ENCODE results near the gene PIP4K2C.
"Not testable (repeated sequence)": the region's sequence is repeated elsewhere in the genome, so short reads cannot be mapped to it uniquely, and the experiment has no call there.

PIP4K2C gene

GRCh38 chr12:57585156-57585555, 5.8 kb upstream of the PIP4K2C start:
- Histone ChIP-seq H3K4me1 (ENCODE audit: insufficient read depth, low read length) (no peaks in the 10 kb centered on the region), H3K9ac (ENCODE audit: low read depth, low read length) (no peak overlapping the region), H3K9me3 (ENCODE audit: control insufficient read depth, insufficient read depth, low read length) (no peaks in the 10 kb centered on the region), H3K36me3 (ENCODE audit: insufficient read depth, low read length) (no peaks in the 10 kb centered on the region; the same call in 1 of the 2 replicates)

GRCh38 chr12:57586128-57586527, 4.9 kb upstream of the PIP4K2C start:
- no peaks in the 10 kb centered on the region; the same call in 1 of the 2 replicates for H3K36me3 ChIP-seq (ENCODE audit: insufficient read depth, low read length)
- no peaks in the 10 kb centered on the region for H3K4me1 ChIP-seq (ENCODE audit: insufficient read depth, low read length)
- H3K9ac ChIP-seq (ENCODE audit: low read depth, low read length) = no peak overlapping the region
- no peaks in the 10 kb centered on the region for H3K9me3 ChIP-seq (ENCODE audit: control insufficient read depth, insufficient read depth, low read length)

- Histone ChIP-seq H3K4me1 (ENCODE audit: insufficient read depth, low read length) (no peaks in the 10 kb centered on the region), H3K36me3 (ENCODE audit: insufficient read depth, low read length) (no peaks in the 10 kb centered on the region), H3K9me3 (ENCODE audit: control insufficient read depth, insufficient read depth, low read length) (no peaks in the 10 kb centered on the region), H3K9ac (ENCODE audit: low read depth, low read length) (no peak overlapping the region)
Observed at GRCh38 chr12:57586832-57587429, 4.1 kb upstream of the PIP4K2C start.

- H3K9ac ChIP-seq (ENCODE audit: low read depth, low read length); H3K9me3 ChIP-seq (ENCODE audit: control insufficient read depth, insufficient read depth, low read length); H3K4me1 ChIP-seq (ENCODE audit: insufficient read depth, low read length); H3K36me3 ChIP-seq (ENCODE audit: insufficient read depth, low read length): not testable (repeated sequence)
Observed at GRCh38 chr12:57588951-57589610, 1.9 kb upstream of the PIP4K2C start.

GRCh38 chr12:57590479-57590863, 521 bp upstream of the PIP4K2C start:
- no peaks in the 10 kb centered on the region for H3K9me3 ChIP-seq (ENCODE audit: control insufficient read depth, insufficient read depth, low read length)
- 0 out of 2 replicates have a peak, but pooled peaks cover 3% of the 10 kb centered on the region for H3K4me1 ChIP-seq (ENCODE audit: insufficient read depth, low read length)
- H3K36me3 ChIP-seq (ENCODE audit: insufficient read depth, low read length) = peaks cover 4% of the 10 kb centered on the region; the same call in 1 of the 2 replicates
- peak overlapping the region; percentile 71 for H3K9ac ChIP-seq (ENCODE audit: low read depth, low read length)

GRCh38 chr12:57591782-57592325, 862 bp downstream of the PIP4K2C start:
- 0 out of 2 replicates have a peak, but pooled peaks cover 3% of the 10 kb centered on the region for H3K4me1 ChIP-seq (ENCODE audit: insufficient read depth, low read length)
- peaks cover 4% of the 10 kb centered on the region; the same call in 1 of the 2 replicates for H3K36me3 ChIP-seq (ENCODE audit: insufficient read depth, low read length)
- peak overlapping the region; percentile 71 for H3K9ac ChIP-seq (ENCODE audit: low read depth, low read length)
- no peaks in the 10 kb centered on the region for H3K9me3 ChIP-seq (ENCODE audit: control insufficient read depth, insufficient read depth, low read length)

- no peak overlapping the region for H3K9ac ChIP-seq (ENCODE audit: low read depth, low read length)
- 0 out of 2 replicates have a peak, but pooled peaks cover 3% of the 10 kb centered on the region for H3K4me1 ChIP-seq (ENCODE audit: insufficient read depth, low read length)
- H3K36me3 ChIP-seq (ENCODE audit: insufficient read depth, low read length) = peaks cover 4% of the 10 kb centered on the region; the same call in 1 of the 2 replicates
- no peaks in the 10 kb centered on the region for H3K9me3 ChIP-seq (ENCODE audit: control insufficient read depth, insufficient read depth, low read length)
Observed at GRCh38 chr12:57592551-57593165, 1.7 kb downstream of the PIP4K2C start.

GRCh38 chr12:57593187-57593586, 2.2 kb downstream of the PIP4K2C start:
- Histone ChIP-seq H3K9me3 (ENCODE audit: control insufficient read depth, insufficient read depth, low read length) (no peaks in the 10 kb centered on the region), H3K9ac (ENCODE audit: low read depth, low read length) (no peak overlapping the region), H3K4me1 (ENCODE audit: insufficient read depth, low read length) (0 out of 2 replicates have a peak, but pooled peaks cover 3% of the 10 kb centered on the region), H3K36me3 (ENCODE audit: insufficient read depth, low read length) (peaks cover 4% of the 10 kb centered on the region; the same call in 1 of the 2 replicates)

- 0 out of 2 replicates have a peak, but pooled peaks cover 4% of the 10 kb centered on the region for H3K4me1 ChIP-seq (ENCODE audit: insufficient read depth, low read length)
- H3K36me3 ChIP-seq (ENCODE audit: insufficient read depth, low read length) = peaks cover 6% of the 10 kb centered on the region; the same call in 1 of the 2 replicates
- H3K9me3 ChIP-seq (ENCODE audit: control insufficient read depth, insufficient read depth, low read length) = no peaks in the 10 kb centered on the region
- H3K9ac ChIP-seq (ENCODE audit: low read depth, low read length) = no peak overlapping the region
Observed at GRCh38 chr12:57600395-57600794, 9.4 kb downstream of the PIP4K2C start.

- Histone ChIP-seq H3K9me3 (ENCODE audit: control insufficient read depth, insufficient read depth, low read length) (no peaks in the 10 kb centered on the region), H3K9ac (ENCODE audit: low read depth, low read length) (no peak overlapping the region), H3K4me1 (ENCODE audit: insufficient read depth, low read length) (0 out of 2 replicates have a peak, but pooled peaks cover 4% of the 10 kb centered on the region), H3K36me3 (ENCODE audit: insufficient read depth, low read length) (peaks cover 6% of the 10 kb centered on the region; the same call in 1 of the 2 replicates)
Observed at GRCh38 chr12:57602544-57602943, 11.6 kb downstream of the PIP4K2C start.

GRCh38 chr12:57603324-57603723, 12.3 kb downstream of the PIP4K2C start:
- Histone ChIP-seq H3K9ac (ENCODE audit: low read depth, low read length) (peak overlapping the region; percentile 76; the same call in 1 of the 2 replicates), H3K9me3 (ENCODE audit: control insufficient read depth, insufficient read depth, low read length) (no peaks in the 10 kb centered on the region), H3K4me1 (ENCODE audit: insufficient read depth, low read length) (0 out of 2 replicates have a peak, but pooled peaks cover 4% of the 10 kb centered on the region), H3K36me3 (ENCODE audit: insufficient read depth, low read length) (peaks cover 6% of the 10 kb centered on the region; the same call in 1 of the 2 replicates)

GRCh38 chr12:57603815-57604453, 12.9 kb downstream of the PIP4K2C start:
- peaks cover 6% of the 10 kb centered on the region; the same call in 1 of the 2 replicates for H3K36me3 ChIP-seq (ENCODE audit: insufficient read depth, low read length)
- no peaks in the 10 kb centered on the region for H3K9me3 ChIP-seq (ENCODE audit: control insufficient read depth, insufficient read depth, low read length)
- H3K9ac ChIP-seq (ENCODE audit: low read depth, low read length) = peak overlapping the region; percentile 76
- H3K4me1 ChIP-seq (ENCODE audit: insufficient read depth, low read length) = 0 out of 2 replicates have a peak, but pooled peaks cover 7% of the 10 kb centered on the region

- H3K4me1 ChIP-seq (ENCODE audit: insufficient read depth, low read length) = 0 out of 2 replicates have a peak, but pooled peaks cover 9% of the 10 kb centered on the region
- no peaks in the 10 kb centered on the region for H3K9me3 ChIP-seq (ENCODE audit: control insufficient read depth, insufficient read depth, low read length)
- H3K36me3 ChIP-seq (ENCODE audit: insufficient read depth, low read length) = peaks cover 6% of the 10 kb centered on the region; the same call in 1 of the 2 replicates
- H3K9ac ChIP-seq (ENCODE audit: low read depth, low read length) = peak within 1 kb of the TSS; percentile 76
Observed at GRCh38 chr12:57604454-57604991, 13.5 kb downstream of the PIP4K2C start, which contains the start of gene DTX3. TSS of gene DTX3 (plus strand) at chr12:57604824. CDS start at chr12:57606518, 1,694 bp downstream.

Measured in ES-I3 (cell line).